ENCODE data around the gene EPHB4. TPM values are rescaled to one million over a fixed set of nuclear protein-coding genes. Genes with fewer than 3 reads are reported as not detected.

The EPHB4 gene
- total and polyA plus RNA-seq, 2 donors (not counting 3 experiments of a cell fraction or from before 2014, with no cell fraction given), result 193 to 274 TPM

DNA sequence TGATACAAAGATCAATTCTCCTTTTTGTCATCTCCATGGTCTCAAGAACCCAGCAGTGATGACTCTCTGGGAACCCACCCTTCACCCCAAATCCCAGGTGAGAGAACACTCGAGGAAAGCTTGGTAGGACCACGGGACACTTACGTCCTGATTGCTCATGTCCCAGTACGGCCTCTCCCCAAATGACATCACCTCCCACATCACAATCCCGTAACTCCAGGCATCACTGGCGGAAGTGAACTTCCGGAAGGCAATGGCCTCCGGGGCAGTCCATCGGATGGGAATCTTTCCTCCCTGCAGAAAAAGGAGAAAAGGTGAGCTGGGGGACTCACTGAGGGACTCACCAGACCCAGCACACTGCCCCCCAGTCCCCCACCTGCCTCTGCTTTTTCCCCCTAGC, 21.0 kb downstream of the EPHB4 start:
- peak; percentile 83 for FAIRE-seq
- BruUV-seq (replicated peaks), result no TSS peak

More for the DNA sequence above, 21.0 kb downstream of the EPHB4 start:
- DNase-seq (ENCODE audit: low read depth, low spot score), result no peak
- Histone ChIP-seq H3K9ac (replicated peaks; ENCODE audit: extremely low read depth, insufficient read depth, low read length) (no peak overlapping the region), H3K79me2 (ENCODE audit: control insufficient read depth, insufficient read depth, low read length) (peaks cover 10% of the 10 kb centered on the region), H2AFZ (ENCODE audit: low read depth, low read length) (no peak overlapping the region), H3K27me3 (ENCODE audit: control insufficient read depth in 2 of 2, insufficient read depth in 2 of 2, low read length in 2 of 2) (no peaks in the 10 kb centered on the region), H3K9me3 (replicated peaks; ENCODE audit: control insufficient read depth, insufficient read depth, low read length) (no peaks in the 10 kb centered on the region), H3K27ac (ENCODE audit: insufficient read depth, low read depth, low read length) (no peak overlapping the region), H3K4me1 (ENCODE audit: control insufficient read depth, extremely low read depth, insufficient read depth, low read length) (peaks cover 26% of the 10 kb centered on the region), H4K20me1 (replicated peaks; ENCODE audit: control insufficient read depth, extremely low read depth, insufficient read depth, low read length) (peaks cover 6% of the 10 kb centered on the region), H3K36me3 (ENCODE audit: control insufficient read depth in 2 of 2, extremely low read depth in 1 of 2, insufficient read depth in 2 of 2, low read length in 2 of 2) (peaks cover 41 to 68% of the 10 kb centered on the region in 2 experiments), H3K4me2 (ENCODE audit: insufficient read depth, low read length) (no peak overlapping the region), H3K4me3 (replicated peaks in 1 of 3; ENCODE audit: insufficient read depth in 1 of 3, low read depth in 1 of 3, low read length in 3 of 3) (no peak overlapping the region), H3K9me1 (replicated peaks; ENCODE audit: control insufficient read depth, extremely low read depth, insufficient read depth, low read length) (no peaks in the 10 kb centered on the region)
- no peak for TF ChIP-seq GATA2 (IDR thresholded peaks at IDR 0.05; ENCODE audit: insufficient read depth, insufficient read length, low read depth, low read length)
- TF ChIP-seq, protein P1, sequence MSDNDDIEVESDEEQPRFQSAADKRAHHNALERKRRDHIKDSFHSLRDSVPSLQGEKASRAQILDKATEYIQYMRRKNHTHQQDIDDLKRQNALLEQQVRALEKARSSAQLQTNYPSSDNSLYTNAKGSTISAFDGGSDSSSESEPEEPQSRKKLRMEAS (IDR thresholded peaks at IDR 0.05; ENCODE audit: insufficient read depth, insufficient read length), result no peak
- TF ChIP-seq, protein P2, sequence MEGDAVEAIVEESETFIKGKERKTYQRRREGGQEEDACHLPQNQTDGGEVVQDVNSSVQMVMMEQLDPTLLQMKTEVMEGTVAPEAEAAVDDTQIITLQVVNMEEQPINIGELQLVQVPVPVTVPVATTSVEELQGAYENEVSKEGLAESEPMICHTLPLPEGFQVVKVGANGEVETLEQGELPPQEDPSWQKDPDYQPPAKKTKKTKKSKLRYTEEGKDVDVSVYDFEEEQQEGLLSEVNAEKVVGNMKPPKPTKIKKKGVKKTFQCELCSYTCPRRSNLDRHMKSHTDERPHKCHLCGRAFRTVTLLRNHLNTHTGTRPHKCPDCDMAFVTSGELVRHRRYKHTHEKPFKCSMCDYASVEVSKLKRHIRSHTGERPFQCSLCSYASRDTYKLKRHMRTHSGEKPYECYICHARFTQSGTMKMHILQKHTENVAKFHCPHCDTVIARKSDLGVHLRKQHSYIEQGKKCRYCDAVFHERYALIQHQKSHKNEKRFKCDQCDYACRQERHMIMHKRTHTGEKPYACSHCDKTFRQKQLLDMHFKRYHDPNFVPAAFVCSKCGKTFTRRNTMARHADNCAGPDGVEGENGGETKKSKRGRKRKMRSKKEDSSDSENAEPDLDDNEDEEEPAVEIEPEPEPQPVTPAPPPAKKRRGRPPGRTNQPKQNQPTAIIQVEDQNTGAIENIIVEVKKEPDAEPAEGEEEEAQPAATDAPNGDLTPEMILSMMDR (IDR thresholded peaks at IDR 0.05; ENCODE audit: extremely low read depth in 1 of 2, insufficient read depth in 1 of 2, low read depth in 1 of 2, low read length in 2 of 2), result no peak
- no peak for TF ChIP-seq FOS (IDR thresholded peaks at IDR 0.05; ENCODE audit: borderline replicate concordance, insufficient read depth, low read length)
- TF ChIP-seq EZH2 (IDR thresholded peaks at IDR 0.05; ENCODE audit: borderline replicate concordance, low read depth, low read length, severe bottlenecking), result no peak
- no peak for TF ChIP-seq MYC (IDR thresholded peaks at IDR 0.05; ENCODE audit: low read depth, low read length)
- no peak for TF ChIP-seq POLR2A (IDR thresholded peaks at IDR 0.05; ENCODE audit: low read depth, low read length)
- no peak for TF ChIP-seq POLR2AphosphoS5 (IDR thresholded peaks at IDR 0.05; ENCODE audit: insufficient read depth, low read depth, low read length)
- TF ChIP-seq JUN (IDR thresholded peaks at IDR 0.05; ENCODE audit: borderline replicate concordance, insufficient read depth, insufficient read length, low read depth), result no peak
- intact Hi-C loops (cut with micrococcal nuclease) (no loop called here), dilution Hi-C loops (cut with MboI; ENCODE audit: extremely low pct_ligation_motif_present, low sequenced_read_pairs) (no loop called here)
- ChIA-PET POLR2A (interaction anchor here (0.6 kb wide), 1 partner anchor 388 kb away, joined by 7 read pairs; no protein-coding TSS in a partner anchor), CTCF (interaction anchor here (3.4 to 9.8 kb wide), 2 partner anchors 44 to 101 kb away, joined by 12 to 214 read pairs; partner anchors contain the start of genes POP7 and SLC12A9)

All from endothelial cell of umbilical vein (primary cell).